ENCODE data around the gene HEPH. TPM values are rescaled to one million over a fixed set of nuclear protein-coding genes. Genes with fewer than 3 reads are reported as not detected.

HEPH gene
- total RNA-seq, 1 experiment from 2014 or later: not detected

DNA sequence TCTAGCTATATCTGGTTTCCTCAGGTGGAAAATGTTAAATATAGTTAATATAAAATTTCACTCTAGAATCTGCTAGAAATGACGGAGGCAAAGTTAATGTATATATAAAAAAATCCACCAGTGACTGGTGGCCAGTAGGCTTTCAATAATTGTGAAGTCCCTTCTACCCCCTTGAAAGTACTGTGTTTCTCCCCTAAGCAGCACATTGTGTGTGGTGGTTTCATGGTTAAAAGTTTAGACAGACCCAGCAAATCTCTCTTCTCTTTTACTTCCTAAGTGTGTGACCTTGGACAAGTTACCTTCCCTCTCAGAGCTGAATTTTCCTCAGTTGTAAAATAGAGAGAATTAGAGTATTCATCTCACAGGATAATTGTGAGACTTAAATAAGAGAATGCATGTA lies 600 bp upstream of the HEPH start:
- TF ChIP-seq, protein P1, sequence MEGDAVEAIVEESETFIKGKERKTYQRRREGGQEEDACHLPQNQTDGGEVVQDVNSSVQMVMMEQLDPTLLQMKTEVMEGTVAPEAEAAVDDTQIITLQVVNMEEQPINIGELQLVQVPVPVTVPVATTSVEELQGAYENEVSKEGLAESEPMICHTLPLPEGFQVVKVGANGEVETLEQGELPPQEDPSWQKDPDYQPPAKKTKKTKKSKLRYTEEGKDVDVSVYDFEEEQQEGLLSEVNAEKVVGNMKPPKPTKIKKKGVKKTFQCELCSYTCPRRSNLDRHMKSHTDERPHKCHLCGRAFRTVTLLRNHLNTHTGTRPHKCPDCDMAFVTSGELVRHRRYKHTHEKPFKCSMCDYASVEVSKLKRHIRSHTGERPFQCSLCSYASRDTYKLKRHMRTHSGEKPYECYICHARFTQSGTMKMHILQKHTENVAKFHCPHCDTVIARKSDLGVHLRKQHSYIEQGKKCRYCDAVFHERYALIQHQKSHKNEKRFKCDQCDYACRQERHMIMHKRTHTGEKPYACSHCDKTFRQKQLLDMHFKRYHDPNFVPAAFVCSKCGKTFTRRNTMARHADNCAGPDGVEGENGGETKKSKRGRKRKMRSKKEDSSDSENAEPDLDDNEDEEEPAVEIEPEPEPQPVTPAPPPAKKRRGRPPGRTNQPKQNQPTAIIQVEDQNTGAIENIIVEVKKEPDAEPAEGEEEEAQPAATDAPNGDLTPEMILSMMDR (conservative IDR thresholded peaks at IDR 0.05; ENCODE audit: low read depth, low read length): no peak
- no peak for TF ChIP-seq EZH2 (IDR thresholded peaks at IDR 0.05; ENCODE audit: borderline replicate concordance, low read depth, low read length, poor library complexity, severe bottlenecking)
- Histone ChIP-seq H3K4me3 (ENCODE audit: low read depth, low read length, poor library complexity, severe bottlenecking) (no peak overlapping the region), H3K4me1 (ENCODE audit: insufficient read depth, low read length, poor library complexity, severe bottlenecking) (no peaks in the 10 kb centered on the region), H3K9me3 (ENCODE audit: low read depth, low read length, poor library complexity, severe bottlenecking) (no peaks in the 10 kb centered on the region), H3K36me3 (ENCODE audit: insufficient read depth, low read length, poor library complexity, severe bottlenecking) (no peaks in the 10 kb centered on the region), H3K27me3 (replicated peaks; ENCODE audit: insufficient read depth, low read depth, low read length, poor library complexity) (no peaks in the 10 kb centered on the region), H3K27ac (ENCODE audit: low read depth, low read length, poor library complexity, severe bottlenecking) (no peak overlapping the region)
- no peak for DNase-seq (ENCODE audit: low spot score)
- ChIA-PET POLR2A (ENCODE audit: low non-redundant PET) (no interaction called here), CTCF (no interaction called here)
- intact Hi-C loops (cut with micrococcal nuclease; ENCODE audit: unreplicated experiment): no loop called here
- BruUV-seq (replicated peaks): no TSS peak

DNA sequence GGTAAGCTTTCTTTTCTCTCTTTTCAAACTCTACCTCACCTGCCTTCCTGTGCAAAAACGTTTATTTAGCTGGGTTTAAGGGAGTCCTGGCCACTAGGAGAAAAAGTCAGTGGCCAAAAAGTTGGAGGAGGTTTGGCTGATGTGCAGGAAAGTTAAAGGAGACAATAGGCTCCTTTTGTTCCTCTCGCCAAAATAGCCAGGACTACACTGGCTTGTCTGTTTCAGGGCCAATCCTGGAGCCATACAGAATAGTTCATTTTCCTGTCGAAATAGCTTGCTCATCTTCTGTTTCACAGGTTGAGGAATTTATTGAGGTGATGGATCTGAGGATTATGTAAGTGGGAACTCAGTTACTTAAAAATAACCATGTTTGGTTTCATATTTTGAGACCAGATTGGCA lies 423 bp downstream of the HEPH start:
- no peaks in the 10 kb centered on the region for H3K4me1 ChIP-seq (ENCODE audit: insufficient read depth, low read length, poor library complexity, severe bottlenecking)
- no peak overlapping the region for H3K4me3 ChIP-seq (ENCODE audit: low read depth, low read length, poor library complexity, severe bottlenecking)
- no peak overlapping the region for H3K27ac ChIP-seq (ENCODE audit: low read depth, low read length, poor library complexity, severe bottlenecking)
- no peaks in the 10 kb centered on the region for H3K9me3 ChIP-seq (ENCODE audit: low read depth, low read length, poor library complexity, severe bottlenecking)
- CTCF ChIA-PET: no interaction called here
- no peaks in the 10 kb centered on the region for H3K36me3 ChIP-seq (ENCODE audit: insufficient read depth, low read length, poor library complexity, severe bottlenecking)
- TF ChIP-seq, protein P1 (conservative IDR thresholded peaks at IDR 0.05; ENCODE audit: low read depth, low read length): no peak
- no peak for TF ChIP-seq EZH2 (IDR thresholded peaks at IDR 0.05; ENCODE audit: borderline replicate concordance, low read depth, low read length, poor library complexity, severe bottlenecking)
- POLR2A ChIA-PET (ENCODE audit: low non-redundant PET): no interaction called here
- BruUV-seq (replicated peaks): no TSS peak
- DNase-seq (ENCODE audit: low spot score): no peak
- intact Hi-C loops (cut with micrococcal nuclease; ENCODE audit: unreplicated experiment): no loop called here
- H3K27me3 ChIP-seq (replicated peaks; ENCODE audit: insufficient read depth, low read depth, low read length, poor library complexity): no peaks in the 10 kb centered on the region

DNA sequence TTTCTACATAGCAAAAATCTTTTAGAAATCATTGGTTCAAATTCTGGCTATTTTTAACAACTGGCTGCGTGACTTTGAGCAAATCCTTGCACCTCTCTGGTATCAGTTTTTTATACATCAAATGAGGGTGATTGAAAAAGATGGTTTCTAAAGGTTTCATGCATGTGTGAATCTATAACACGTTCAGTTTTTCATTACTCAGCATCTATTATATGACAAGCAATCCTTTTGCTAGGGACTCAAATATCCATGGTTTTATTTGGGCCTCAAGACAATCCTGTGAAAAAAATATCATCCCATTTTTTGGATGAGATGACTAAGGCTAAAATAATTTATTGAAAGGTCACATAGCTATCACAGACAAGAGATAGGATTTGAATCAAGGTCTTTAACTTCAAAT lies 884 bp downstream of the HEPH start:
- POLR2A ChIA-PET (ENCODE audit: low non-redundant PET): no interaction called here
- H3K4me3 ChIP-seq (ENCODE audit: low read depth, low read length, poor library complexity, severe bottlenecking): no peak overlapping the region
- intact Hi-C loops (cut with micrococcal nuclease; ENCODE audit: unreplicated experiment): no loop called here

More for the DNA sequence above, 884 bp downstream of the HEPH start:
- Histone ChIP-seq H3K36me3 (ENCODE audit: insufficient read depth, low read length, poor library complexity, severe bottlenecking) (no peaks in the 10 kb centered on the region), H3K9me3 (ENCODE audit: low read depth, low read length, poor library complexity, severe bottlenecking) (no peaks in the 10 kb centered on the region), H3K4me1 (ENCODE audit: insufficient read depth, low read length, poor library complexity, severe bottlenecking) (no peaks in the 10 kb centered on the region), H3K27me3 (replicated peaks; ENCODE audit: insufficient read depth, low read depth, low read length, poor library complexity) (no peaks in the 10 kb centered on the region), H3K27ac (ENCODE audit: low read depth, low read length, poor library complexity, severe bottlenecking) (no peak overlapping the region)
- no TSS peak for BruUV-seq (replicated peaks)
- DNase-seq (ENCODE audit: low spot score): no peak
- CTCF ChIA-PET: no interaction called here
- TF ChIP-seq, protein P1 (conservative IDR thresholded peaks at IDR 0.05; ENCODE audit: low read depth, low read length): no peak
- TF ChIP-seq EZH2 (IDR thresholded peaks at IDR 0.05; ENCODE audit: borderline replicate concordance, low read depth, low read length, poor library complexity, severe bottlenecking): no peak

Measured in A673 (cell line).